ENCODE results near the gene DHDH. TPM values are rescaled to one million over a fixed set of nuclear protein-coding genes. Genes with fewer than 3 reads are reported as not detected.
"Not testable (repeated sequence)": the region's sequence is repeated elsewhere in the genome, so short reads cannot be mapped to it uniquely, and the experiment has no call there.

DHDH gene
- total RNA-seq, 1 donor from 2014 or later = 1.0 TPM

GRCh38 chr19:48900477-48901406 lies 32.8 kb upstream of the DHDH start:
- H3K9me3 Mint-ChIP-seq (ENCODE audit: unreplicated experiment) = no peaks in the 10 kb centered on the region
- H3K4me3 Mint-ChIP-seq (ENCODE audit: unreplicated experiment) = peak overlapping the region; percentile 96
- peak overlapping the region; percentile 83 for H3K27ac Mint-ChIP-seq (ENCODE audit: unreplicated experiment)
- no peak for DNase-seq (ENCODE audit: low spot score)
- peaks cover 11% of the 10 kb centered on the region for H3K27me3 Mint-ChIP-seq (ENCODE audit: unreplicated experiment)
- H3K4me1 Mint-ChIP-seq (ENCODE audit: unreplicated experiment) = peaks cover 13% of the 10 kb centered on the region
- H3K36me3 Mint-ChIP-seq (ENCODE audit: low read depth, unreplicated experiment) = peaks cover 11% of the 10 kb centered on the region
- TF ChIP-seq, protein P1, sequence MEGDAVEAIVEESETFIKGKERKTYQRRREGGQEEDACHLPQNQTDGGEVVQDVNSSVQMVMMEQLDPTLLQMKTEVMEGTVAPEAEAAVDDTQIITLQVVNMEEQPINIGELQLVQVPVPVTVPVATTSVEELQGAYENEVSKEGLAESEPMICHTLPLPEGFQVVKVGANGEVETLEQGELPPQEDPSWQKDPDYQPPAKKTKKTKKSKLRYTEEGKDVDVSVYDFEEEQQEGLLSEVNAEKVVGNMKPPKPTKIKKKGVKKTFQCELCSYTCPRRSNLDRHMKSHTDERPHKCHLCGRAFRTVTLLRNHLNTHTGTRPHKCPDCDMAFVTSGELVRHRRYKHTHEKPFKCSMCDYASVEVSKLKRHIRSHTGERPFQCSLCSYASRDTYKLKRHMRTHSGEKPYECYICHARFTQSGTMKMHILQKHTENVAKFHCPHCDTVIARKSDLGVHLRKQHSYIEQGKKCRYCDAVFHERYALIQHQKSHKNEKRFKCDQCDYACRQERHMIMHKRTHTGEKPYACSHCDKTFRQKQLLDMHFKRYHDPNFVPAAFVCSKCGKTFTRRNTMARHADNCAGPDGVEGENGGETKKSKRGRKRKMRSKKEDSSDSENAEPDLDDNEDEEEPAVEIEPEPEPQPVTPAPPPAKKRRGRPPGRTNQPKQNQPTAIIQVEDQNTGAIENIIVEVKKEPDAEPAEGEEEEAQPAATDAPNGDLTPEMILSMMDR (IDR thresholded peaks at IDR 0.05; ENCODE audit: unreplicated experiment) = no peak

GRCh38 chr19:48902291-48902690 lies 31.2 kb upstream of the DHDH start:
- H3K27ac Mint-ChIP-seq (ENCODE audit: unreplicated experiment); H3K9me3 Mint-ChIP-seq (ENCODE audit: unreplicated experiment); DNase-seq (ENCODE audit: low spot score); H3K4me3 Mint-ChIP-seq (ENCODE audit: unreplicated experiment): not testable (repeated sequence)
- peaks cover 17% of the 10 kb centered on the region for H3K36me3 Mint-ChIP-seq (ENCODE audit: low read depth, unreplicated experiment)
- peaks cover 11% of the 10 kb centered on the region for H3K27me3 Mint-ChIP-seq (ENCODE audit: unreplicated experiment)
- peaks cover 13% of the 10 kb centered on the region for H3K4me1 Mint-ChIP-seq (ENCODE audit: unreplicated experiment)

DNA sequence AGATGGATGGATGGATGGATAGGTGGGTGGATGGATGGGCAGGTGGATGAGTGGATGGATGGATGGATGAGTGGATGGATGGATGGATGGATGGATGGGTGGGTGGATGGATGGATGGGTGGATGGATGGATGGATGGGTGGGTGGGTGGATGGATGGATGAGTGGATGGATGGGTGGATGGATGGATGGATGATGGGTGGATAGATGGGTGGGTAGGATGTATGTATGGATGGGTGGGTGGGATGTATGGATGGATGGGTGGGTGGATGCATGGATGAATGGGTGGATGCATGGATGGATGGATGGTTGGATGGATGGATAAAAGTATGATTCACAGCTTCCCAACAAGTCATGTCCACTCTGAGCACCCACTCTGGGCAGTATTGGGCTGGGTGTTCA lies 29.7 kb upstream of the DHDH start:
- H3K4me3 Mint-ChIP-seq (ENCODE audit: unreplicated experiment); H3K27ac Mint-ChIP-seq (ENCODE audit: unreplicated experiment); DNase-seq (ENCODE audit: low spot score); H3K9me3 Mint-ChIP-seq (ENCODE audit: unreplicated experiment): not testable (repeated sequence)
- H3K4me1 Mint-ChIP-seq (ENCODE audit: unreplicated experiment) = peaks cover 13% of the 10 kb centered on the region
- peaks cover 11% of the 10 kb centered on the region for H3K27me3 Mint-ChIP-seq (ENCODE audit: unreplicated experiment)
- H3K36me3 Mint-ChIP-seq (ENCODE audit: low read depth, unreplicated experiment) = peaks cover 26% of the 10 kb centered on the region

- H3K9me3 Mint-ChIP-seq (ENCODE audit: unreplicated experiment) = no peaks in the 10 kb centered on the region
- H3K4me3 Mint-ChIP-seq (ENCODE audit: unreplicated experiment) = no peak overlapping the region
- peaks cover 31% of the 10 kb centered on the region for H3K36me3 Mint-ChIP-seq (ENCODE audit: low read depth, unreplicated experiment)
- DNase-seq (ENCODE audit: low spot score) = no peak
- no peak overlapping the region for H3K27ac Mint-ChIP-seq (ENCODE audit: unreplicated experiment)
- peaks cover 5% of the 10 kb centered on the region for H3K4me1 Mint-ChIP-seq (ENCODE audit: unreplicated experiment)
- TF ChIP-seq, protein P1 (IDR thresholded peaks at IDR 0.05; ENCODE audit: unreplicated experiment) = no peak
- peaks cover 7% of the 10 kb centered on the region for H3K27me3 Mint-ChIP-seq (ENCODE audit: unreplicated experiment)
Observed at GRCh38 chr19:48905664-48906063, 27.8 kb upstream of the DHDH start.

GRCh38 chr19:48906324-48906723 lies 27.2 kb upstream of the DHDH start:
- Mint-ChIP-seq H3K27ac (ENCODE audit: unreplicated experiment) (no peak overlapping the region), H3K27me3 (ENCODE audit: unreplicated experiment) (peaks cover 7% of the 10 kb centered on the region), H3K4me3 (ENCODE audit: unreplicated experiment) (no peak overlapping the region), H3K36me3 (ENCODE audit: low read depth, unreplicated experiment) (peaks cover 36% of the 10 kb centered on the region), H3K9me3 (ENCODE audit: unreplicated experiment) (no peaks in the 10 kb centered on the region), H3K4me1 (ENCODE audit: unreplicated experiment) (no peaks in the 10 kb centered on the region)
- TF ChIP-seq, protein P1 (IDR thresholded peaks at IDR 0.05; ENCODE audit: unreplicated experiment) = no peak
- DNase-seq (ENCODE audit: low spot score) = no peak

DNA sequence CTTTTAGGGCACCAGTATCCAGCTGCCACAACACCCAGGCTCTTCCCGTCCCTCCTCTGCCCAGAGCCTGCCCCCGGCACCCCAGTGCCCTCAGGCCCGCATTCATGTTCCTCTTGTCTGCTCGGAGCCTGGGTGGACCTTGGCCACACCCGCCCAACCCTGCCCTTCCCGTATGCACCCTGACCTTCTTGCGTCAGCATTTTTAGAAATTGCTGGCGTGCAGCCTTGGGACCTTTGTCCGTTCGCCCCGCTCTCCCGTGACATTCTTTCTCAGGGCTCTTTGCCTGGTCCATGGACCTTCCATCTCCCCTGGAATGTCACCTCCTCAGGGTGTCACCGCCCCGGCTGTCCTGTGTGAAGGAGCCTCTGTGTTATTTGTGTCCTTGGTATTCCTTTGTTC lies 25.8 kb upstream of the DHDH start:
- H3K27me3 Mint-ChIP-seq (ENCODE audit: unreplicated experiment) = peaks cover 5% of the 10 kb centered on the region
- no peaks in the 10 kb centered on the region for H3K9me3 Mint-ChIP-seq (ENCODE audit: unreplicated experiment)
- H3K4me1 Mint-ChIP-seq (ENCODE audit: unreplicated experiment) = no peaks in the 10 kb centered on the region
- H3K36me3 Mint-ChIP-seq (ENCODE audit: low read depth, unreplicated experiment) = peaks cover 42% of the 10 kb centered on the region
- no peak overlapping the region for H3K4me3 Mint-ChIP-seq (ENCODE audit: unreplicated experiment)
- TF ChIP-seq, protein P1 (IDR thresholded peaks at IDR 0.05; ENCODE audit: unreplicated experiment) = no peak
- no peak overlapping the region for H3K27ac Mint-ChIP-seq (ENCODE audit: unreplicated experiment)
- no peak for DNase-seq (ENCODE audit: low spot score)

- H3K9me3 Mint-ChIP-seq (ENCODE audit: unreplicated experiment); DNase-seq (ENCODE audit: low spot score); H3K27ac Mint-ChIP-seq (ENCODE audit: unreplicated experiment); H3K27me3 Mint-ChIP-seq (ENCODE audit: unreplicated experiment); H3K4me1 Mint-ChIP-seq (ENCODE audit: unreplicated experiment); H3K4me3 Mint-ChIP-seq (ENCODE audit: unreplicated experiment): not testable (repeated sequence)
- peaks cover 53% of the 10 kb centered on the region for H3K36me3 Mint-ChIP-seq (ENCODE audit: low read depth, unreplicated experiment)
Observed at GRCh38 chr19:48909424-48910077, 23.9 kb upstream of the DHDH start.
